ENCODE results near the gene PCDHB6.
"Not testable (repeated sequence)": the region's sequence is repeated elsewhere in the genome, so short reads cannot be mapped to it uniquely, and the experiment has no call there.

DNA sequence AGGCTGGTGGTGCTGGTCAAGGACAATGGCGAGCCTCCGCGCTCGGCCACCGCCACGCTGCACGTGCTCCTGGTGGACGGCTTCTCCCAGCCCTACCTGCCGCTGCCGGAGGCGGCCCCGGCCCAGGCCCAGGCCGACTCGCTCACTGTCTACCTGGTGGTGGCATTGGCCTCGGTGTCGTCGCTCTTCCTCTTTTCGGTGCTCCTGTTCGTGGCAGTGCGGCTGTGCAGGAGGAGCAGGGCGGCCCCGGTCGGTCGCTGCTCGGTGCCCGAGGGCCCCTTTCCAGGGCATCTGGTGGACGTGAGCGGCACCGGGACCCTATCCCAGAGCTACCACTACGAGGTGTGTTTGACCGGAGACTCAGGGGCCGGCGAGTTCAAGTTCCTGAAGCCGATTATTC lies 12.5 kb upstream of the PCDHB6 start:
- TF ChIP-seq, protein P1, sequence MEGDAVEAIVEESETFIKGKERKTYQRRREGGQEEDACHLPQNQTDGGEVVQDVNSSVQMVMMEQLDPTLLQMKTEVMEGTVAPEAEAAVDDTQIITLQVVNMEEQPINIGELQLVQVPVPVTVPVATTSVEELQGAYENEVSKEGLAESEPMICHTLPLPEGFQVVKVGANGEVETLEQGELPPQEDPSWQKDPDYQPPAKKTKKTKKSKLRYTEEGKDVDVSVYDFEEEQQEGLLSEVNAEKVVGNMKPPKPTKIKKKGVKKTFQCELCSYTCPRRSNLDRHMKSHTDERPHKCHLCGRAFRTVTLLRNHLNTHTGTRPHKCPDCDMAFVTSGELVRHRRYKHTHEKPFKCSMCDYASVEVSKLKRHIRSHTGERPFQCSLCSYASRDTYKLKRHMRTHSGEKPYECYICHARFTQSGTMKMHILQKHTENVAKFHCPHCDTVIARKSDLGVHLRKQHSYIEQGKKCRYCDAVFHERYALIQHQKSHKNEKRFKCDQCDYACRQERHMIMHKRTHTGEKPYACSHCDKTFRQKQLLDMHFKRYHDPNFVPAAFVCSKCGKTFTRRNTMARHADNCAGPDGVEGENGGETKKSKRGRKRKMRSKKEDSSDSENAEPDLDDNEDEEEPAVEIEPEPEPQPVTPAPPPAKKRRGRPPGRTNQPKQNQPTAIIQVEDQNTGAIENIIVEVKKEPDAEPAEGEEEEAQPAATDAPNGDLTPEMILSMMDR (IDR thresholded peaks at IDR 0.05; ENCODE audit: insufficient read depth, low read length) = not testable (repeated sequence)
- not testable (repeated sequence) for TF ChIP-seq POLR2AphosphoS5 (IDR thresholded peaks at IDR 0.05; ENCODE audit: low read depth); REST (IDR thresholded peaks at IDR 0.05; ENCODE audit: insufficient replicate concordance, low read depth); GABPA (IDR thresholded peaks at IDR 0.05; ENCODE audit: low read depth)
